Calu3 (cell line): ENCODE results near the gene STEAP2. TPM values are rescaled to one million over a fixed set of nuclear protein-coding genes. Genes with fewer than 3 reads are reported as not detected.

ENCODE experiments used
- BruUV-seq: library from RNA; stranded (reverse); fragments of 400-500 nt; replicated peaks from 2 replicates; lab custom pipeline; 2021; lab: Mats Ljungman, UMichigan
- CTCF ChIA-PET: fragments of 300-600 bp; sonication (Branson Sonifier 250); formaldehyde crosslinking; loops from one replicate; lab custom pipeline; 2022; ENCODE audit warnings: antibody characterized with exemption; lab: Charles Lee
- DNase-seq: peaks from one replicate; pipeline ENCODE4 v3.0.0; 2022
- H3K27ac Mint-ChIP-seq: one replicate; pipeline ENCODE4 v1.8.0; 2022; ENCODE audit warnings: mixed read lengths; ENCODE audit not compliant: unreplicated experiment
- H3K27me3 Mint-ChIP-seq: one replicate; pipeline ENCODE4 v1.8.0; 2022; ENCODE audit warnings: mixed read lengths; ENCODE audit not compliant: unreplicated experiment
- H3K36me3 Mint-ChIP-seq: one replicate; pipeline ENCODE4 v1.8.0; 2022; ENCODE audit warnings: mild to moderate bottlenecking, moderate library complexity, mixed read lengths; ENCODE audit not compliant: insufficient read depth, unreplicated experiment
- H3K4me1 Mint-ChIP-seq: one replicate; pipeline ENCODE4 v1.8.0; 2022; ENCODE audit warnings: mild to moderate bottlenecking, low read depth, mixed read lengths; ENCODE audit not compliant: unreplicated experiment
- H3K4me3 Mint-ChIP-seq: one replicate; pipeline ENCODE4 v1.8.0; 2022; ENCODE audit warnings: mild to moderate bottlenecking, low read depth, moderate library complexity, mixed read lengths; ENCODE audit not compliant: unreplicated experiment
- H3K9me3 Mint-ChIP-seq: one replicate; pipeline ENCODE4 v1.8.0; 2022; ENCODE audit warnings: low read depth, mixed read lengths; ENCODE audit not compliant: unreplicated experiment
- intact Hi-C: fragments of 100-400 bp; cut with micrococcal nuclease; formaldehyde crosslinking; loops from one replicate; pipeline ENCODE4 v1.10.0; 2022; ENCODE audit not compliant: unreplicated experiment
- total RNA-seq: library from RNA; stranded (reverse); gene quantifications from 2 replicates; pipeline ENCODE4 v1.2.3, GENCODE V29; 2022
- TF ChIP-seq, protein P1 (sequence below): fragments of 200-600 bp; IDR thresholded peaks from one replicate; pipeline ENCODE4 v1.8.0; 2022; ENCODE audit warnings: antibody characterized with exemption; ENCODE audit not compliant: unreplicated experiment

Gene STEAP2
- total RNA-seq, 1 experiment from 2014 or later: 38.5 TPM

GRCh38 chr7:90173127-90173844 is 38.3 kb upstream of the STEAP2 start:
- Mint-ChIP-seq H3K36me3 (peaks cover 9% of the 10 kb centered on the region), H3K27ac (peak overlapping the region; percentile 76), H3K27me3 (no peaks in the 10 kb centered on the region), H3K4me1 (peaks cover 29% of the 10 kb centered on the region), H3K4me3 (peak overlapping the region; percentile 44), H3K9me3 (peaks cover 11% of the 10 kb centered on the region)
- TF ChIP-seq, protein P1, sequence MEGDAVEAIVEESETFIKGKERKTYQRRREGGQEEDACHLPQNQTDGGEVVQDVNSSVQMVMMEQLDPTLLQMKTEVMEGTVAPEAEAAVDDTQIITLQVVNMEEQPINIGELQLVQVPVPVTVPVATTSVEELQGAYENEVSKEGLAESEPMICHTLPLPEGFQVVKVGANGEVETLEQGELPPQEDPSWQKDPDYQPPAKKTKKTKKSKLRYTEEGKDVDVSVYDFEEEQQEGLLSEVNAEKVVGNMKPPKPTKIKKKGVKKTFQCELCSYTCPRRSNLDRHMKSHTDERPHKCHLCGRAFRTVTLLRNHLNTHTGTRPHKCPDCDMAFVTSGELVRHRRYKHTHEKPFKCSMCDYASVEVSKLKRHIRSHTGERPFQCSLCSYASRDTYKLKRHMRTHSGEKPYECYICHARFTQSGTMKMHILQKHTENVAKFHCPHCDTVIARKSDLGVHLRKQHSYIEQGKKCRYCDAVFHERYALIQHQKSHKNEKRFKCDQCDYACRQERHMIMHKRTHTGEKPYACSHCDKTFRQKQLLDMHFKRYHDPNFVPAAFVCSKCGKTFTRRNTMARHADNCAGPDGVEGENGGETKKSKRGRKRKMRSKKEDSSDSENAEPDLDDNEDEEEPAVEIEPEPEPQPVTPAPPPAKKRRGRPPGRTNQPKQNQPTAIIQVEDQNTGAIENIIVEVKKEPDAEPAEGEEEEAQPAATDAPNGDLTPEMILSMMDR: no peak
- CTCF ChIA-PET: interaction anchor here (1.6 kb wide), 1 partner anchor 39 kb away, joined by 6 read pairs; the partner anchor contains the start of gene STEAP2
- DNase-seq: no peak
- BruUV-seq: no TSS peak
- intact Hi-C loops: loop anchor here (5.0 kb wide), 1 partner anchor 39 kb away; the partner anchor contains the start of gene STEAP2

DNA sequence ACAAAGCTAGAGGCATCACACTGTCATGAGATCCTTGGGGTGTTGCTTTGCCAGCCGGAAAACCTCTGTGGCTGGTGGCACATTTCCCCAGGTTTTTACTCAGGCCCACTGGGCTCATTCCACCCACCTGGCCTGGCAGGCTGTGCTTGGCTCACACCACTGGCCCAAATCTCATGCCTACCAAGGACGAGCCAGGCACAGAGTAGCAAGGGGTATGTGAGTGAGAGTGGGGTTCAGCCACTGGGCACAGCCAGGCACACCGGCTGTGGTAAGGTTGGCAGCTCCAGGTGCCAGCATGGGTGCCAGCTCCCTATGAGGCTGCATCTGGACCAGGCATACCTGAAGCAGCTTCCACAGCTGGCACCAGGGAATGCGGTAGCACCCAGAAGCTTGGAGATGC is 35.9 kb upstream of the STEAP2 start:
- BruUV-seq: no TSS peak
- Mint-ChIP-seq H3K4me1 (peaks cover 40% of the 10 kb centered on the region), H3K4me3 (no peak overlapping the region), H3K27me3 (no peaks in the 10 kb centered on the region), H3K27ac (no peak overlapping the region), H3K36me3 (peaks cover 16% of the 10 kb centered on the region), H3K9me3 (peaks cover 8% of the 10 kb centered on the region)
- intact Hi-C loops: no loop called here
- CTCF ChIA-PET: no interaction called here
- DNase-seq: no peak
- TF ChIP-seq, protein P1: no peak

DNA sequence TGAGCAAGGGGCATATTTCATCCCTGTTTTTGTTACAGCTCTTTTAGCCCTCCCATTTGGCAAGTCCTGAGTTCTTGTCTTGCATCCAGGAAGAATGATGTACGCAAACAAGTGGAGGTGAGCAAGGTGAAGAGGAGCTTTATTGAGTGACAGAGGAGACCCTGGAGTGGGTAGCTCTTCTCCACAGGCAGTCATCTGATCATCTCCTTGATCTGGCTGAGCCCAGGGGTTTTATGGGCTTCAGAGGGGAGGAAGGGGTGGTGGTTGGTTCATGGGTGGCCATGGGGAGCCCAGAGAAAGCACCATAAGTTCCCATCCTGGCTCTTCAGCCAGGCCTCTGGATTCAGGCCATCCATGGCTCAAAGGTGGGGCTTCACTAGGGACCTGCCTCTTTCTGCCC is 35.3 kb upstream of the STEAP2 start:
- H3K4me3 Mint-ChIP-seq: no peak overlapping the region
- DNase-seq: no peak
- BruUV-seq: no TSS peak
- TF ChIP-seq, protein P1: no peak
- H3K27ac Mint-ChIP-seq: no peak overlapping the region
- H3K27me3 Mint-ChIP-seq: no peaks in the 10 kb centered on the region
- intact Hi-C loops: no loop called here
- H3K9me3 Mint-ChIP-seq: peaks cover 4% of the 10 kb centered on the region
- peaks cover 16% of the 10 kb centered on the region for H3K36me3 Mint-ChIP-seq
- peaks cover 40% of the 10 kb centered on the region for H3K4me1 Mint-ChIP-seq
- CTCF ChIA-PET: no interaction called here

- no peak for DNase-seq
- Mint-ChIP-seq H3K36me3 (peaks cover 12% of the 10 kb centered on the region), H3K4me1 (peaks cover 26% of the 10 kb centered on the region), H3K27ac (peak overlapping the region; percentile 74), H3K27me3 (no peaks in the 10 kb centered on the region), H3K9me3 (no peaks in the 10 kb centered on the region), H3K4me3 (no peak overlapping the region)
- BruUV-seq: no TSS peak
- TF ChIP-seq, protein P1: no peak
- CTCF ChIA-PET: interaction anchor here (0.7 to 0.9 kb wide), 3 partner anchors 10 to 81 kb away, joined by 3 to 4 read pairs (median 3); partner anchors contain the start of gene STEAP2
- intact Hi-C loops: no loop called here
These were observed 33.4 kb upstream of the STEAP2 start for GRCh38 chr7:90178166-90178565.
